ENCODE measurements around the gene SPATA1.

SPATA1 gene

GRCh38 chr1:84497631-84498275, 8.4 kb upstream of the SPATA1 start:
- peaks cover 11% of the 10 kb centered on the region for H3K4me1 ChIP-seq (ENCODE audit: control insufficient read depth, low read length)
- no peak overlapping the region for H3K27ac ChIP-seq (ENCODE audit: low read depth, low read length)
- no peaks in the 10 kb centered on the region; the same call in 1 of the 2 replicates for H4K20me1 ChIP-seq (ENCODE audit: control insufficient read depth, insufficient read depth, low read depth, low read length)
- H3K4me2 ChIP-seq (ENCODE audit: low read length): no peak overlapping the region
- H3K27me3 ChIP-seq (ENCODE audit: control insufficient read depth, low read length): no peaks in the 10 kb centered on the region
- H3K9me2 ChIP-seq (replicated peaks; ENCODE audit: control insufficient read depth, low read length): no peaks in the 10 kb centered on the region
- H3K9me3 ChIP-seq (ENCODE audit: control insufficient read depth, insufficient read depth, low read length): no peaks in the 10 kb centered on the region
- TF ChIP-seq CTCF (IDR thresholded peaks at IDR 0.05; ENCODE audit: low read depth, low read length, poor library complexity, severe bottlenecking) (no peak), EZH2phosphoT487 (IDR thresholded peaks at IDR 0.05; ENCODE audit: borderline replicate concordance, low read length) (no peak)
- H3K4me3 ChIP-seq (ENCODE audit: low read length): no peak overlapping the region
- peaks cover 20% of the 10 kb centered on the region for H3F3A ChIP-seq (ENCODE audit: control insufficient read depth, insufficient read depth)
- H3K36me3 ChIP-seq (ENCODE audit: control insufficient read depth, low read length): peaks cover 95% of the 10 kb centered on the region
- H3K79me2 ChIP-seq (ENCODE audit: control insufficient read depth, low read length): peaks cover 34% of the 10 kb centered on the region

- no peak for TF ChIP-seq EZH2phosphoT487 (IDR thresholded peaks at IDR 0.05; ENCODE audit: borderline replicate concordance, low read length)
- TF ChIP-seq CTCF (IDR thresholded peaks at IDR 0.05; ENCODE audit: low read depth, low read length, poor library complexity, severe bottlenecking): no peak
- Histone ChIP-seq H3K9me3 (ENCODE audit: control insufficient read depth, insufficient read depth, low read length) (no peaks in the 10 kb centered on the region), H3K4me2 (ENCODE audit: low read length) (peak overlapping the region; percentile 89; the same call in 1 of the 2 replicates), H3K79me2 (ENCODE audit: control insufficient read depth, low read length) (peaks cover 76% of the 10 kb centered on the region), H3K4me3 (ENCODE audit: low read length) (no peak overlapping the region), H3K27ac (ENCODE audit: low read depth, low read length) (no peak overlapping the region), H3K27me3 (ENCODE audit: control insufficient read depth, low read length) (no peaks in the 10 kb centered on the region), H4K20me1 (ENCODE audit: control insufficient read depth, insufficient read depth, low read depth, low read length) (peaks cover 16% of the 10 kb centered on the region; the same call in 1 of the 2 replicates), H3K9me2 (replicated peaks; ENCODE audit: control insufficient read depth, low read length) (no peaks in the 10 kb centered on the region), H3K4me1 (ENCODE audit: control insufficient read depth, low read length) (peaks cover 40% of the 10 kb centered on the region), H3F3A (ENCODE audit: control insufficient read depth, insufficient read depth) (peaks cover 29% of the 10 kb centered on the region), H3K36me3 (ENCODE audit: control insufficient read depth, low read length) (peaks cover 70% of the 10 kb centered on the region)
Observed at GRCh38 chr1:84502927-84503326, 3.3 kb upstream of the SPATA1 start.

GRCh38 chr1:84504580-84505492, 1.4 kb upstream of the SPATA1 start:
- H3F3A ChIP-seq (ENCODE audit: control insufficient read depth, insufficient read depth): peaks cover 29% of the 10 kb centered on the region
- no peaks in the 10 kb centered on the region for H3K9me2 ChIP-seq (replicated peaks; ENCODE audit: control insufficient read depth, low read length)
- H3K27me3 ChIP-seq (ENCODE audit: control insufficient read depth, low read length): no peaks in the 10 kb centered on the region
- peaks cover 51% of the 10 kb centered on the region for H3K36me3 ChIP-seq (ENCODE audit: control insufficient read depth, low read length)
- H3K4me2 ChIP-seq (ENCODE audit: low read length): peak overlapping the region; percentile 89
- H3K4me3 ChIP-seq (ENCODE audit: low read length): peak overlapping the region; percentile 94
- peak overlapping the region; percentile 87 for H3K27ac ChIP-seq (ENCODE audit: low read depth, low read length)
- peaks cover 8% of the 10 kb centered on the region for H3K9me3 ChIP-seq (ENCODE audit: control insufficient read depth, insufficient read depth, low read length)
- H3K79me2 ChIP-seq (ENCODE audit: control insufficient read depth, low read length): peaks cover 71% of the 10 kb centered on the region
- H4K20me1 ChIP-seq (ENCODE audit: control insufficient read depth, insufficient read depth, low read depth, low read length): peaks cover 16% of the 10 kb centered on the region; the same call in 1 of the 2 replicates
- TF ChIP-seq CTCF (IDR thresholded peaks at IDR 0.05; ENCODE audit: low read depth, low read length, poor library complexity, severe bottlenecking): no peak
- peaks cover 39% of the 10 kb centered on the region for H3K4me1 ChIP-seq (ENCODE audit: control insufficient read depth, low read length)
